H1 (cell line): ENCODE measurements around the gene ZNF486. TPM values are rescaled to one million over a fixed set of nuclear protein-coding genes. Genes with fewer than 3 reads are reported as not detected.

ENCODE experiments used
- BCL11A ChIP-seq, 2 experiments: IDR thresholded peaks; one replicate each; pipeline ENCODE4 v1.6.1; 2011; ENCODE audit warnings: low read depth in 2 of 2, low read length in 2 of 2, mild to moderate bottlenecking in 2 of 2
- CHD7 ChIP-seq: fragments of 300-600 bp; sonication (generic); IDR thresholded peaks from 2 replicates; pipeline ENCODE4 v1.7.1; 2012; ENCODE audit warnings: low read length, moderate library complexity, mild to moderate bottlenecking, inconsistent platforms; ENCODE audit not compliant: insufficient replicate concordance
- polyA plus RNA-seq, 7 experiments: library from polyadenylated mRNA; depleted of rRNA in 3 of 7; stranded (reverse) in 5 of 7; unstranded in 2 of 7; fragments of >200 nt in 5 of 7; fragments of 200-250 nt in 2 of 7; gene quantifications; 1 replicate in 5 of 7; 2 replicates in 1 of 7; 4 replicates in 1 of 7; pipeline versions ENCODE4 v1.2.1 to v1.2.3, GENCODE V29; 2011 to 2013; ENCODE audit warnings: missing spikeins in 2 of 7, mixed read lengths in 2 of 7
- total RNA-seq: library from RNA; stranded (reverse); fragmentation: NEBNext Ultra II Directional; extraction: Animal tissue kit (Norgen Biotek cat#: 25700); gene quantifications from 2 replicates; pipeline ENCODE4 v1.2.1, GENCODE V29; 2021

Gene ZNF486
- total and polyA plus RNA-seq, 2 of the 8 experiments (the other 6 are each of a cell fraction or from before 2014, with no cell fraction given): 10.7 to 23.4 TPM

- TF ChIP-seq CHD7 (no peak), BCL11A (IDR thresholded peaks at IDR 0.05; ENCODE audit: low read depth in 2 of 2, low read length in 2 of 2) (no peak)
- TF ChIP-seq, all 59 proteins: peak for 0
Measured at GRCh38 chr19:20153281-20153680, 13.7 kb upstream of the ZNF486 start (continued).
